Hepatocyte (in vitro differentiated cells): Measurements from ENCODE around the gene SLC25A13. TPM values are rescaled to one million over a fixed set of nuclear protein-coding genes. Genes with fewer than 3 reads are reported as not detected.

Source experiments
- DNase-seq: peaks from one replicate; pipeline ENCODE4 v3.0.0-alpha.2; 2016; ENCODE audit warnings: low spot score
- H2AFZ ChIP-seq: fragments of 200-600 bp; sonication (generic); 2 replicates; pipeline ENCODE4 v1.6.0; 2016; ENCODE audit warnings: antibody characterized with exemption, mild to moderate bottlenecking
- H3K27ac ChIP-seq: fragments of 200-600 bp; sonication (generic); 2 replicates; pipeline ENCODE4 v1.5.1; 2016; ENCODE audit warnings: mild to moderate bottlenecking
- H3K27me3 ChIP-seq: fragments of 200-600 bp; sonication (generic); 2 replicates; pipeline ENCODE4 v1.6.1; 2016
- H3K36me3 ChIP-seq: fragments of 200-600 bp; sonication (generic); replicated peaks from 2 replicates; pipeline ENCODE4 v1.5.1; 2016; ENCODE audit warnings: low read depth; ENCODE audit not compliant: insufficient read depth
- H3K4me1 ChIP-seq: fragments of 200-600 bp; sonication (generic); 2 replicates; pipeline ENCODE4 v1.5.1; 2016; ENCODE audit warnings: mild to moderate bottlenecking, moderate library complexity; ENCODE audit not compliant: insufficient read depth
- H3K4me2 ChIP-seq: fragments of 200-600 bp; sonication (generic); 2 replicates; pipeline ENCODE4 v1.6.0; 2016
- H3K4me3 ChIP-seq: fragments of 200-600 bp; sonication (generic); 2 replicates; pipeline ENCODE4 v1.5.1; 2016; ENCODE audit warnings: mild to moderate bottlenecking
- H3K79me2 ChIP-seq: fragments of 200-600 bp; sonication (generic); 2 replicates; pipeline ENCODE4 v1.6.0; 2017; ENCODE audit warnings: mild to moderate bottlenecking
- H3K9me2 ChIP-seq: fragments of 200-600 bp; sonication (generic); replicated peaks from 2 replicates; pipeline ENCODE4 v1.6.0; 2017; ENCODE audit warnings: mild to moderate bottlenecking; ENCODE audit not compliant: insufficient read depth
- H3K9me3 ChIP-seq: fragments of 200-600 bp; sonication (generic); 2 replicates; pipeline ENCODE4 v1.5.1; 2016; ENCODE audit warnings: low read depth, mild to moderate bottlenecking
- H4K20me1 ChIP-seq: fragments of 200-600 bp; sonication (generic); 2 replicates; pipeline ENCODE4 v1.6.0; 2016; ENCODE audit warnings: mild to moderate bottlenecking; ENCODE audit not compliant: insufficient read depth, poor library complexity, severe bottlenecking
- CTCF ChIP-seq: fragments of 200-600 bp; sonication (generic); IDR thresholded peaks from 2 replicates; pipeline ENCODE4 v1.5.1; 2016; ENCODE audit warnings: antibody characterized with exemption, mild to moderate bottlenecking; ENCODE audit not compliant: poor library complexity
- EZH2 ChIP-seq: fragments of 200-600 bp; sonication (generic); IDR thresholded peaks from 2 replicates; pipeline ENCODE4 v1.6.1; 2016; ENCODE audit warnings: antibody characterized with exemption, mild to moderate bottlenecking, borderline replicate concordance
- EZH2phosphoT487 ChIP-seq: fragments of 200-600 bp; sonication (generic); IDR thresholded peaks from one replicate; pipeline ENCODE4 v1.6.1; 2018; ENCODE audit warnings: antibody characterized with exemption, mild to moderate bottlenecking, low read depth, moderate library complexity; ENCODE audit not compliant: unreplicated experiment, severe bottlenecking
- WGBS: methylation state at CpG from one replicate; pipeline ENCODE4 v1.1.6; 2016; ENCODE audit warnings: low lambda C conversion rate; ENCODE audit errors: missing lambda C conversion rate; 5-methylcytosine and 5-hydroxymethylcytosine counted together
- polyA plus RNA-seq: library from polyadenylated mRNA; unstranded; fragments of >200 nt; fragmentation: Nextera tagmentation; extraction: Ambion mirVana; gene quantifications from 2 replicates; pipeline ENCODE4 v1.2.1, GENCODE V29; 2016
- total RNA-seq: library from RNA; depleted of rRNA; stranded (reverse); fragments of >200 nt; gene quantifications from 2 replicates; pipeline ENCODE4 v1.2.3, GENCODE V29; 2014

The SLC25A13 gene
- total and polyA plus RNA-seq, 2 experiments from 2014 or later = 37.5 to 55.1 TPM

GRCh38 chr7:96088579-96088978, 233.3 kb downstream of the SLC25A13 start:
- H3K4me2 ChIP-seq = no peak overlapping the region
- H3K9me3 ChIP-seq = no peaks in the 10 kb centered on the region
- no peaks in the 10 kb centered on the region for H3K36me3 ChIP-seq
- H3K4me3 ChIP-seq = no peak overlapping the region
- no peak overlapping the region for H3K27ac ChIP-seq
- H4K20me1 ChIP-seq = no peaks in the 10 kb centered on the region
- H3K27me3 ChIP-seq = no peaks in the 10 kb centered on the region
- no peaks in the 10 kb centered on the region for H3K9me2 ChIP-seq
- H3K79me2 ChIP-seq = no peaks in the 10 kb centered on the region
- no peak overlapping the region for H2AFZ ChIP-seq
- WGBS = 78% methylated on average over 5 of the region's 5 CpGs
- TF ChIP-seq EZH2 = no peak
- no peak for TF ChIP-seq EZH2phosphoT487
- no peak for TF ChIP-seq CTCF
- H3K4me1 ChIP-seq = no peaks in the 10 kb centered on the region
- no peak for DNase-seq

- Histone ChIP-seq H3K79me2 (no peaks in the 10 kb centered on the region), H4K20me1 (no peaks in the 10 kb centered on the region), H3K4me1 (no peaks in the 10 kb centered on the region), H3K9me3 (no peaks in the 10 kb centered on the region), H3K4me3 (no peak overlapping the region), H2AFZ (no peak overlapping the region), H3K27me3 (no peaks in the 10 kb centered on the region), H3K36me3 (no peaks in the 10 kb centered on the region), H3K9me2 (no peaks in the 10 kb centered on the region), H3K4me2 (no peak overlapping the region), H3K27ac (no peak overlapping the region)
- no peak for DNase-seq
- WGBS = 51% methylated on average over 3 of the region's 3 CpGs
- TF ChIP-seq CTCF (no peak), EZH2phosphoT487 (no peak), EZH2 (no peak)
Measured at GRCh38 chr7:96085953-96086352, 235.9 kb downstream of the SLC25A13 start.

GRCh38 chr7:96084881-96085553, 236.9 kb downstream of the SLC25A13 start:
- H3K4me1 ChIP-seq = no peaks in the 10 kb centered on the region
- no peaks in the 10 kb centered on the region for H3K27me3 ChIP-seq
- TF ChIP-seq EZH2phosphoT487 (no peak), CTCF (no peak), EZH2 (no peak)
- H3K4me2 ChIP-seq = no peak overlapping the region
- DNase-seq = no peak
- H3K9me2 ChIP-seq = no peaks in the 10 kb centered on the region
- H2AFZ ChIP-seq = no peak overlapping the region
- no peaks in the 10 kb centered on the region for H3K9me3 ChIP-seq
- no peaks in the 10 kb centered on the region for H4K20me1 ChIP-seq
- WGBS = 91% methylated on average over 1 of the region's 1 CpG
- H3K4me3 ChIP-seq = no peak overlapping the region
- no peaks in the 10 kb centered on the region for H3K36me3 ChIP-seq
- H3K27ac ChIP-seq = no peak overlapping the region
- H3K79me2 ChIP-seq = no peaks in the 10 kb centered on the region
